GM21367 (cell line): ENCODE measurements around the gene CDRT15L2.
A peak's percentile ranks its signal among the peaks of the same experiment; 100 is the strongest.
"Not testable (repeated sequence)": the region's sequence is repeated elsewhere in the genome, so short reads cannot be mapped to it uniquely, and the experiment has no call there.

Experiments
- ATAC-seq: cut with Tn5 transposase; IDR thresholded peaks from one replicate; pipeline ENCODE4 v1.9.1; 2021; ENCODE audit not compliant: unreplicated experiment

Gene CDRT15L2

GRCh38 chr17:20579424-20579823 is at the start of gene CDRT15L2:
Gene CDRT15L2, plus strand, starts transcription at chr17:20579724. Its CDS starts 20 bp downstream, at chr17:20579744.
- not testable (repeated sequence) for ATAC-seq

- ATAC-seq = not testable (repeated sequence)
These were observed 49.4 kb upstream of the CDRT15L2 start for GRCh38 chr17:20530104-20530503.

GRCh38 chr17:20532544-20533090 is 46.9 kb upstream of the CDRT15L2 start:
- ATAC-seq = not testable (repeated sequence)

GRCh38 chr17:20533206-20533605 is 46.3 kb upstream of the CDRT15L2 start:
- ATAC-seq = not testable (repeated sequence)

- ATAC-seq = not testable (repeated sequence)
These were observed 44.6 kb upstream of the CDRT15L2 start for GRCh38 chr17:20534711-20535550.

- peak; percentile 93 for ATAC-seq
These were observed 39.1 kb upstream of the CDRT15L2 start for GRCh38 chr17:20540414-20540813.

GRCh38 chr17:20540865-20541264 is 38.7 kb upstream of the CDRT15L2 start:
- ATAC-seq = not testable (repeated sequence)

GRCh38 chr17:20541853-20542546 is 37.5 kb upstream of the CDRT15L2 start:
- ATAC-seq = not testable (repeated sequence)

- ATAC-seq = not testable (repeated sequence)
These were observed 31.6 kb upstream of the CDRT15L2 start for GRCh38 chr17:20547923-20548322.

GRCh38 chr17:20552920-20553319 is 26.6 kb upstream of the CDRT15L2 start:
- not testable (repeated sequence) for ATAC-seq

GRCh38 chr17:20554728-20555127 is 24.8 kb upstream of the CDRT15L2 start:
- ATAC-seq = not testable (repeated sequence)

GRCh38 chr17:20555135-20556010 is 24.2 kb upstream of the CDRT15L2 start:
- not testable (repeated sequence) for ATAC-seq

- not testable (repeated sequence) for ATAC-seq
These were observed 21.4 kb upstream of the CDRT15L2 start for GRCh38 chr17:20558096-20558495.

GRCh38 chr17:20559018-20559417 is 20.5 kb upstream of the CDRT15L2 start:
- not testable (repeated sequence) for ATAC-seq

- ATAC-seq = no peak
These were observed 16.9 kb upstream of the CDRT15L2 start for GRCh38 chr17:20562587-20562986.

GRCh38 chr17:20565245-20565644 is 14.3 kb upstream of the CDRT15L2 start:
- not testable (repeated sequence) for ATAC-seq

- no peak for ATAC-seq
These were observed 13.8 kb upstream of the CDRT15L2 start for GRCh38 chr17:20565711-20566110.

- ATAC-seq = not testable (repeated sequence)
These were observed 12.8 kb upstream of the CDRT15L2 start for GRCh38 chr17:20566736-20567135.

- not testable (repeated sequence) for ATAC-seq
These were observed 12.1 kb upstream of the CDRT15L2 start for GRCh38 chr17:20567421-20567820.

GRCh38 chr17:20568604-20569003 is 10.9 kb upstream of the CDRT15L2 start:
- ATAC-seq = not testable (repeated sequence)

- not testable (repeated sequence) for ATAC-seq
These were observed 7.9 kb upstream of the CDRT15L2 start for GRCh38 chr17:20571653-20572052.
